K562 (cell line): Measurements from ENCODE around the gene LOC128125822.

Experiments used
- ATAC-seq: fragments of 200-7000 bp; cut with Tn5 transposase; 3 replicates; pipeline ENCODE4 v1.9.1; 2020; ENCODE audit warnings: moderate library complexity
- BruUV-seq: library from RNA; stranded (reverse); fragments of 400-500 nt; replicated peaks from 2 replicates; lab custom pipeline; 2021; lab: Mats Ljungman, UMichigan
- CTCF ChIA-PET: fragments of 300-600 bp; formaldehyde crosslinking; extraction: SDS; loops from one replicate; lab custom pipeline; 2021; ENCODE audit warnings: low intra/inter-chr PET ratio; lab: Yijun Ruan, JAX
- POLR2A ChIA-PET: fragments of 300-600, 350-650 bp; sonication (Branson Sonifier 250); formaldehyde crosslinking; extraction: SDS; loops from one replicate; lab custom pipeline; 2021; ENCODE audit warnings: antibody characterized with exemption, inconsistent platforms; lab: Yijun Ruan, JAX
- DNase-seq, 4 experiments: peaks; one replicate each; pipeline versions ENCODE4 v3.0.0 to v3.0.0-alpha.2; 2011 to 2018; ENCODE audit warnings: low spot score in 3 of 4, mixed read lengths in 3 of 4; ENCODE audit errors: extremely low read depth in 1 of 4
- FAIRE-seq: peaks from 2 replicates; lab custom pipeline; 2011; peaks lifted over from hg19 to GRCh38; lab: Jason Lieb, UNC
- H2AFZ ChIP-seq: 2 replicates; pipeline ENCODE4 v1.6.0; 2011; ENCODE audit warnings: low read depth, low read length, control low read depth, inconsistent platforms
- H3K27ac ChIP-seq: fragments of 200-600 bp; 3 replicates; pipeline ENCODE4 v1.8.0; 2011; ENCODE audit warnings: low read depth, mild to moderate bottlenecking, control low read depth, inconsistent platforms, low read length, moderate library complexity, mixed read lengths; ENCODE audit errors: extremely low read depth
- H3K27me3 ChIP-seq, 2 experiments: fragments of 300-600 bp in 1 of 2; 2 replicates in 1 of 2; 3 replicates in 1 of 2; pipeline versions ENCODE4 v1.6.0 to v1.8.0; 2011; ENCODE audit warnings: inconsistent platforms in 2 of 2, low read length in 2 of 2, mild to moderate bottlenecking in 1 of 2, mixed read lengths in 1 of 2, moderate library complexity in 1 of 2; ENCODE audit not compliant: control insufficient read depth in 2 of 2, insufficient read depth in 2 of 2
- H3K36me3 ChIP-seq: fragments of 300-600 bp; 3 replicates; pipeline ENCODE4 v1.8.0; 2011; ENCODE audit warnings: mild to moderate bottlenecking, low read length, inconsistent platforms; ENCODE audit not compliant: control insufficient read depth, insufficient read depth
- H3K4me1 ChIP-seq, 2 experiments: fragments of 200-600 bp in 1 of 2; replicated peaks in 1 of 2; 2 replicates in 1 of 2; 3 replicates in 1 of 2; pipeline versions ENCODE4 v1.5.1 to v1.8.0; 2011; ENCODE audit warnings: inconsistent platforms in 2 of 2, low read length in 2 of 2, mild to moderate bottlenecking in 1 of 2, mixed read lengths in 1 of 2, moderate library complexity in 1 of 2; ENCODE audit not compliant: control insufficient read depth in 2 of 2, insufficient read depth in 2 of 2
- H3K4me2 ChIP-seq: 2 replicates; pipeline ENCODE4 v1.6.1; 2011; ENCODE audit warnings: low read length, control low read depth, inconsistent platforms, mixed read lengths; ENCODE audit not compliant: insufficient read depth
- H3K4me3 ChIP-seq: fragments of 200-600 bp; sonication (generic), shearing (Covaris generic); 2 replicates; pipeline ENCODE4 v1.5.1; 2016; ENCODE audit warnings: control low read depth, inconsistent platforms
- H3K79me2 ChIP-seq: fragments of 200-600 bp; 3 replicates; pipeline ENCODE4 v1.8.0; 2011; ENCODE audit warnings: low read length, inconsistent platforms; ENCODE audit not compliant: control insufficient read depth, insufficient read depth
- H3K9ac ChIP-seq, 2 experiments: 2 replicates each; pipeline versions ENCODE4 v1.6.0 to v1.6.1; 2011; ENCODE audit warnings: low read depth in 2 of 2, low read length in 2 of 2, control low read depth in 1 of 2, inconsistent platforms in 1 of 2, mild to moderate bottlenecking in 1 of 2, mixed read lengths in 1 of 2; ENCODE audit not compliant: insufficient read depth in 1 of 2
- H3K9me1 ChIP-seq: one replicate; pipeline ENCODE4 v1.6.0; 2011; ENCODE audit warnings: inconsistent platforms, mild to moderate bottlenecking, low read length, moderate library complexity; ENCODE audit not compliant: control insufficient read depth, insufficient read depth
- H3K9me3 ChIP-seq: replicated peaks from 2 replicates; pipeline ENCODE4 v1.5.1; 2011; ENCODE audit warnings: low read depth, low read length, inconsistent platforms; ENCODE audit not compliant: control insufficient read depth, insufficient read depth
- H4K20me1 ChIP-seq: replicated peaks from 2 replicates; pipeline ENCODE4 v1.6.1; 2011; ENCODE audit warnings: low read length, inconsistent platforms, mixed read lengths; ENCODE audit not compliant: control insufficient read depth, insufficient read depth
- BRD9 ChIP-seq: fragments of 450-650 bp; IDR thresholded peaks from 2 replicates; pipeline ENCODE4 v1.6.1; 2018; ENCODE audit warnings: low read depth; ENCODE audit not compliant: partially characterized antibody
- CEBPZ ChIP-seq: fragments of 150-350 bp; IDR thresholded peaks from 2 replicates; pipeline ENCODE4 v1.6.1; 2014; ENCODE audit warnings: low read depth, mild to moderate bottlenecking, low read length, borderline replicate concordance
- E2F8 ChIP-seq: fragments of 450-650 bp; IDR thresholded peaks from 2 replicates; pipeline ENCODE4 v1.7.1; 2018; ENCODE audit warnings: mild to moderate bottlenecking, low read depth; ENCODE audit not compliant: partially characterized antibody
- MXD1 ChIP-seq: fragments of 250-450 bp; sonication (Bioruptor Pico); IDR thresholded peaks from 2 replicates; pipeline ENCODE4 v1.8.0; 2021; ENCODE audit warnings: borderline replicate concordance, mild to moderate bottlenecking, moderate library complexity; ENCODE audit not compliant: poor library complexity, severe bottlenecking
- RNF219 ChIP-seq: fragments of 250-450 bp; sonication (Bioruptor Pico); IDR thresholded peaks from 2 replicates; pipeline ENCODE4 v1.5.0; 2022; ENCODE audit warnings: mild to moderate bottlenecking
- SOX6 ChIP-seq: fragments of 450-650 bp; IDR thresholded peaks from 2 replicates; pipeline ENCODE4 v1.6.1; 2014; ENCODE audit warnings: mild to moderate bottlenecking
- SPI1 ChIP-seq: IDR thresholded peaks from 2 replicates; pipeline ENCODE4 v1.6.1; 2011; ENCODE audit warnings: low read depth, low read length, control low read depth, borderline replicate concordance
- TCFL5 ChIP-seq: fragments of 250-450 bp; sonication (Bioruptor Pico); conservative IDR thresholded peaks from 2 replicates; pipeline ENCODE4 v1.6.1; 2021; ENCODE audit warnings: mild to moderate bottlenecking, moderate library complexity, matching md5 sums
- THAP12 ChIP-seq: fragments of 250-450 bp; sonication (Bioruptor Pico); IDR thresholded peaks from 2 replicates; pipeline ENCODE4 v1.9.0; 2021; ENCODE audit warnings: mild to moderate bottlenecking, inconsistent platforms
- ZNF511 ChIP-seq: sonication (generic); formaldehyde crosslinking; IDR thresholded peaks from 2 replicates; pipeline ENCODE4 v1.8.0; 2022; ENCODE audit warnings: mild to moderate bottlenecking, missing genetic modification reagents
- WGBS: fragments of 100-300 bp; shearing (Covaris generic); methylation state at CpG from one replicate; pipeline ENCODE4 v1.1.6; 2016; ENCODE audit warnings: low coverage, mixed read lengths; ENCODE audit not compliant: insufficient coverage; ENCODE audit errors: missing lambda C conversion rate; 5-methylcytosine and 5-hydroxymethylcytosine counted together
- in situ Hi-C: fragments of 300-500 bp; cut with MboI; formaldehyde crosslinking; loops from 4 replicates; pipeline ENCODE4 v1.15.0; 2018; ENCODE audit warnings: inconsistent platforms, mixed read lengths
- intact Hi-C: fragments of 100-400 bp; cut with micrococcal nuclease; formaldehyde crosslinking; loops from 2 replicates; pipeline ENCODE4 v1.14.2; 2022

The LOC128125822 gene

GRCh38 chr6:63553208-63553607, 19.1 kb upstream of the LOC128125822 start:
- Histone ChIP-seq H2AFZ (no peak overlapping the region), H3K4me3 (no peak overlapping the region), H3K9me3 (no peaks in the 10 kb centered on the region), H3K9me1 (no peaks in the 10 kb centered on the region), H3K4me2 (no peak overlapping the region), H3K27me3 (peaks cover 0 to 7% of the 10 kb centered on the region in 2 experiments; a peak in 2 of 5 replicates), H4K20me1 (no peaks in the 10 kb centered on the region), H3K27ac (no peak overlapping the region), H3K4me1 (no peaks in the 10 kb centered on the region), H3K79me2 (no peaks in the 10 kb centered on the region), H3K36me3 (no peaks in the 10 kb centered on the region), H3K9ac (no peak overlapping the region)
- FAIRE-seq (no peak), DNase-seq (no peak), ATAC-seq (no peak)
- in situ Hi-C loops (no loop called here), intact Hi-C loops (no loop called here)
- POLR2A ChIA-PET, result no interaction called here
- 2% methylated on average over 3 of the region's 3 CpGs for WGBS
- no TSS peak for BruUV-seq
- CTCF ChIA-PET, result no interaction called here
- no peak for TF ChIP-seq SPI1
- TF ChIP-seq E2F8, result no peak
- no peak for TF ChIP-seq ZNF511 (CRISPR knock-in tag)
- no peak for TF ChIP-seq CEBPZ
- TF ChIP-seq MXD1 (CRISPR knock-in tag), result no peak
- TF ChIP-seq THAP12, result no peak
- no peak for TF ChIP-seq RNF219 (CRISPR knock-in tag)
- TF ChIP-seq TCFL5, result no peak
- TF ChIP-seq SOX6, result no peak
- TF ChIP-seq BRD9, result no peak
